ENCODE measurements around the gene ADARB2.
"Not testable (repeated sequence)": the region's sequence is repeated elsewhere in the genome, so short reads cannot be mapped to it uniquely, and the experiment has no call there.

Gene ADARB2

GRCh38 chr10:1173091-1173490, 564.2 kb downstream of the ADARB2 start:
- DNase-seq (ENCODE audit: low read depth), result no peak

GRCh38 chr10:1172256-1172984, 564.9 kb downstream of the ADARB2 start:
- no peak for DNase-seq (ENCODE audit: low read depth)

DNA sequence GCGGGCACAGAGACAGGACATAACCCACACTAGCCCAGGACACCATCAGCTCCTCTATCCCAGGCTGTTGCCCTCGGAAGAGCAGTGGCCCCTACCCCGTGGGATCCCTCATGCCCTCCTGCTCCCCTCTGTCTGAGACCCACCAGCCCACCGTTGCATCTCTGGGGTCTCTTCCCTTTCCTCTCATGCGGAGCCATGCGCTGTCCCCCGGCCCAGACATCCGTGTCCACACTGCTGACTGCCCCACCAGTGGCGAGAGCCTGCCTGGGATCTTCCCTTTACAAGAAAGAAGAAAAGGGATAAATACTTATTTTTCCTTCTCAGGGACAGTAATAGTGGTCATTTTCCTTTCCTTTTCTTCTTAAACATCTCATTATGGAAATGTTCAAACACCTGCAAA, 565.7 kb downstream of the ADARB2 start:
- DNase-seq (ENCODE audit: low read depth), result no peak

DNA sequence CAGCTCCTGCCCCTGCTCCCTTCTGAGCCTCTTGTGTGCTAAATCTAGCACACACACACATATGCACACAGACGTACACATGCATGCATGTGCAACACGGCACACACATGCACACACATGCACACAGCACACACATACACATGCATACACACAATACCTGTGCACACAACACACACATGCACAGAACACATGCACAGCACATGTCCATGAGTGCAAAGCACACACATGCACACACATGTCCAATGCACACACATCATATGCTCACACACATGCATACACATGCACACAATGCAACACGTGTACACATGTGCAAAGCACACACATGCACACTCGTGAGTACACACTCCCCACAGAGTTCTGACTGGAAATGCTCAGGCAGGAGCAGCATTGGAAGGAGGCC, 566.1 kb downstream of the ADARB2 start:
- no peak for DNase-seq (ENCODE audit: low read depth)

DNA sequence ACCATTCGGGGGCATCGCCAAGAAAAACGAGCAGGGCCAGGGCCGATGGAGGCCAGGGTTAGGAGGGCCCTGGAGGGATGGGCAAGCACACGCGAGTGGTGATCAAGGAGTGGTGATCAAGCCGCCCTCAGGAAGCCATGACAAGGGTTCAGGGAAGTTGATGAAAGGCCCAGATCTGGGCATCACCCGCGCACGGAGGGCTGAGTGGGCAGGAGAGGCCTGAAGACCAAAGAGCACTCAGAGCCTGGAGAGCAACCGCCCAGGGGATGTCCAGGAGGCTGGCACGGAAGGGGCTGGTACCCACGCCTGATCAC, 566.5 kb downstream of the ADARB2 start:
- DNase-seq (ENCODE audit: low read depth), result no peak

- DNase-seq (ENCODE audit: low read depth), result no peak
Measured at GRCh38 chr10:1169981-1170866, 567.1 kb downstream of the ADARB2 start.

GRCh38 chr10:1169186-1169885, 568.0 kb downstream of the ADARB2 start:
- no peak for DNase-seq (ENCODE audit: low read depth)

- no peak for DNase-seq (ENCODE audit: low read depth)
Measured at GRCh38 chr10:1168763-1169162, 568.6 kb downstream of the ADARB2 start.

DNA sequence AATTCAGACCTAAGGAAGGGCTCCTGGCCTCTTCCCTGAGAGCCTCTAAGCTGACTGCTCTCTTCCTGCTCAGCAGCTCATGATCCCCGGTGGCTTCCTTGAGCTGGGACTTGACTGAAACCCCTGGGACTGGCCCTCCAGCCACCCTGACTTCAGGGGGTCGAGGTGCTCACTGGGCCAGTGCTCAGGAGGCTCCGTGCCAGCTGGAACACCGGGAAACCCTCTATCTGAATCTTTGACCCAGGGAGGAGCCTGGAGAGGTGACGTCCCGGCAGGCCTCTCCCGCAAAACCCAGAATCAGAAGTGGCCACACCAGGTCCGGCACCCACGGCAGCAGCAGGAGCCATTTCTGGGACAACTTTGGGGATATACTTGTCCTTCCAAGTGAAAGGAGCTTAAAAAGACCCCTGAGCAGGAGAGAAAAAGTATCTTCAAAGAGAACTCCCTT, 570.5 kb downstream of the ADARB2 start:
- no peak for DNase-seq (ENCODE audit: low read depth)

- no peak for DNase-seq (ENCODE audit: low read depth)
Measured at GRCh38 chr10:1166101-1166827, 571.1 kb downstream of the ADARB2 start.

DNA sequence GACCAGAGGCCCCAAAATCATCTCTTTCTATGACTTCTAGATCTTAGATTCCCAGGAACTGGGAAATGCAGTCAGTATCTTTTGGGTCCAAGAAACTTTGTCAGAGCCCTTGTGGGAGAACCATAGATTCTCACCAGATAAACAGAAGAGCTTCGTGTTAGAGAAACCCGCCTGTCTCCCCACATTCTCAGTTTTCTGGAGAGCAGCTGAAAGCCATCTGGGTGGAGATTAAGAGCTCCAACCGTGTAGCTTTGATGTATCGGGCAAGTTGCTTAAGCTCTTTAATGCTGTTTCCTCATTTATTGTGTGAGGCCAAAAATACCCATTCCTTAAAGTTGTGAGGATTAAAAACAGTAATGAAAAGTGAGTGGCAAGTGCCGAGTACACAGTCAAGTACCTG, 573.5 kb downstream of the ADARB2 start:
- DNase-seq (ENCODE audit: low read depth), result no peak

- no peak for DNase-seq (ENCODE audit: low read depth)
Measured at GRCh38 chr10:1163204-1163660, 574.1 kb downstream of the ADARB2 start.

DNA sequence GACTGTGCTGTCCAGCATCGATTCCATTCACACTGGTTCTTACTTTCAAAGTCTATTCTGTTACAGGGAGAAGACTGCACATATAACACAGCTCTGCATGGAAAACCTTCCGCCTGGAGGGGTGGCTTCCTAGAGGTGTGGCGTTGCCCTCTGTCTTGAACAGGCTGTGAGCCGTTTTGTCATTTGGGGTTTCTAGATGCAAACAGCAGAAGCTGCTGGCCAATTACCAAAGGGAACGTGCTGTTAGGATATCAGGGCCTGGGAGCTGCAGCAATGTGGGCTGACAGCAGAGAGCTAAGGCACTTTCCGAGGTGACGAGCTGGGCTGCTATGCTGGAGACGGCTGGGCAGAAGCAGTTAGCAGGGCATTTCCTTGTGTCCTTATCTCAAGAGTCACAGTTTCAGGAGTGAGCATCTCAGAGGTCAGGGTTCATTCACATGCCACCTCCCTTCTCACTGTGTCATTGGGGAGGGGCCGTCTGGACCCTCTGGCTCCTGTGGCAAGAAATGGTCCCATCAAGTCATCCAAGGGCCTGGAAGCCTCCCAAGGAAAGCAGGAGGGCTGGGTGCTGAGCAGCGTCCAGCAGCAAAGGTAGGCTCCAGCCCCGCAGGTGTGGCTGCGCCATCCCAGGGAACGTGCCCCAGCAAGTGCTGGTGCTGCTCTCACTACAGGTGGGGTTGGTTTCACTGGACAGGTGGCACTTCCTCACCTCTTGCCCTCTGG, 574.7 kb downstream of the ADARB2 start:
- DNase-seq (ENCODE audit: low read depth), result no peak

- DNase-seq (ENCODE audit: low read depth), result not testable (repeated sequence)
Measured at GRCh38 chr10:1161315-1161673, 576.0 kb downstream of the ADARB2 start.

- DNase-seq (ENCODE audit: low read depth), result no peak
Measured at GRCh38 chr10:1160561-1161314, 576.6 kb downstream of the ADARB2 start.

GRCh38 chr10:1159131-1160061, 577.9 kb downstream of the ADARB2 start:
- no peak for DNase-seq (ENCODE audit: low read depth)

DNA sequence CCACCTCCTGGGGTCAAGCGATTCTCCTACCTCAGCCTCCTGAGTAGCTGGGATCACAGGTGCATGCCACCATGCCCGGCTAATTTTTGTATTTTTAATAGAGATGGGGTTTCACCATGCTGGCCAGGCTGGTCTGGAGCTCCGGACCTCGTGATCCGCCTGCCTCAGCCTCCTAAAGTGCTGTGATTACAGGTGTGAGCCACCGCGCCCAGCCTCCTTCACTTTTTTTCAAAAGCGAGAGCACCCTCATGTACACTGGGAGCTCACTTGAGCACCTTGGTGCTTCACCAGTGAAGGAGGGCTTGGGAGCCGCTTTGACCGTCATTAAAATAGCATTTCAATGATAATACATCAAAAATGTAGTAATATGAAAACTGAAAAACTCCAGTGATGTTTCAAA, 578.8 kb downstream of the ADARB2 start:
- DNase-seq (ENCODE audit: low read depth), result not testable (repeated sequence)

GRCh38 chr10:1158066-1158465, 579.3 kb downstream of the ADARB2 start:
- DNase-seq (ENCODE audit: low read depth), result no peak

DNA sequence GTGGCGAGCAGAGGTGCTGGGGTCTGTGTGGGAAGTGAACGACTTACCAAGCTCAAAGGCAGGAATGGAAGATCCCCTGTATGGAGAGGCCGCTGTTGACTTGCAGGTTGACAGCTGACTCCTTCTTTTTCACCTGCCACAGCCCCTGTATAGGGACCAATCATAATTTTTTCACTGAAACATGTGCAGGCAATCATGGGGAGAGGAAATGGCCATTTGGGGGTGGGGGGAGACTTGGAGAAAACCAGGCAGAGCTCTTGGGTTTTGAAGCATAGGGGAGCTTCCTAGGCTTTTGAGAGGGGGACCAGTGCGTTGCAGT, 579.8 kb downstream of the ADARB2 start:
- DNase-seq (ENCODE audit: low read depth), result no peak

Measured in T follicular helper cell (primary cell).